HepG2 (cell line): Measurements from ENCODE around the gene TBATA.

Experiments
- AFF4 ChIP-seq: sonication (generic); formaldehyde crosslinking; IDR thresholded peaks from 2 replicates; pipeline ENCODE4 v1.4.0; 2020; ENCODE audit warnings: missing genetic modification reagents
- TAF1 ChIP-seq: sonication (generic); formaldehyde crosslinking; IDR thresholded peaks from 2 replicates; pipeline ENCODE4 v1.4.0; 2020; ENCODE audit warnings: missing genetic modification reagents
- ZNF280B ChIP-seq: sonication (generic); formaldehyde crosslinking; IDR thresholded peaks from 2 replicates; pipeline ENCODE4 v1.5.0; 2020; ENCODE audit warnings: missing genetic modification reagents, mild to moderate bottlenecking, borderline replicate concordance

DNA sequence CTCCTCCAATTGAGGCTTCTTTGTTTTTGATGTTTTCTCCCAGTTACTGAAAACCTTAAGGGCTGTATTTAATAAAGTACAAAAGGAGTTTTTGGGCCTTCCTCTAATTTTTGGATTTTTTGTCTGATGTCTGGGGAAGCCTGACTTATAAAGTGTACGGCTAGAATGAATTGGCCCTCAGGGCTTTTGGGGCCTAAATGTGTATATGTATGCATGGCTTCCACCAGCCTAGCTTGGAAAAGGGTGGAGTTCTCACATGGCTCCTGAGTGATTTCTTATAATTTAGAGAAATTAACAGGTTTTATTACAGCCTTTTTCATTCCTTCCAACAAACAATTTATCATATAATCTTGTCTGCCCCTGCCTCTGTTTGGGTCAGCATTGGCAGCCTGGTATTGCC is 10.4 kb upstream of the TBATA start:
- TF ChIP-seq AFF4 (no peak), ZNF280B (no peak), TAF1 (CRISPR knock-in tag) (no peak)
